Astrocyte (in vitro differentiated cells and primary cell): ENCODE results near the gene YBX2.

Experiments used
- EZH2 ChIP-seq: IDR thresholded peaks from 2 replicates; pipeline ENCODE4 v1.6.1; 2012; ENCODE audit warnings: mild to moderate bottlenecking, low read length, inconsistent platforms; ENCODE audit not compliant: insufficient read depth
- TF ChIP-seq, protein P1 (sequence below): IDR thresholded peaks from 2 replicates; pipeline ENCODE4 v1.5.1; 2011; ENCODE audit warnings: low read depth, mild to moderate bottlenecking, inconsistent platforms, low read length, moderate library complexity; ENCODE audit not compliant: insufficient read depth

DNA sequence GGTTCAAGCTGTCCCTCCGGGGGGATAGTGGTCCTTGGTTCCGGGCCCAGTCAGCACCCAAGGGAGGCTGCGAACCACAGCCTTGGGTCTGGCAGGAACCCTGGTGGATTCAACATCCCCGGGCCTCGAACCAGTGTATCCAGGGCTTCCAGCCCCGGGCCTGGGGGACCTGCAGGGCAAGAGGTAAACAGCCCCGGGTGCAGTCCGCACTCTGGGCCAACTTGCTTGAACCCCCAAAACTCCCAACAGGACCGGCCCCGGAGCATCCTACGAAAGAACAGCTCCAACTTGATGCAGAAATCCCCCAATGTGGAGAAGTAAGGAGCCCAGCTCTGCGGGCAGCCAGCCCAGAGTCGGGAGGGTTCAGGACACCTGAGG is 36.2 kb upstream of the YBX2 start:
- TF ChIP-seq, protein P1, sequence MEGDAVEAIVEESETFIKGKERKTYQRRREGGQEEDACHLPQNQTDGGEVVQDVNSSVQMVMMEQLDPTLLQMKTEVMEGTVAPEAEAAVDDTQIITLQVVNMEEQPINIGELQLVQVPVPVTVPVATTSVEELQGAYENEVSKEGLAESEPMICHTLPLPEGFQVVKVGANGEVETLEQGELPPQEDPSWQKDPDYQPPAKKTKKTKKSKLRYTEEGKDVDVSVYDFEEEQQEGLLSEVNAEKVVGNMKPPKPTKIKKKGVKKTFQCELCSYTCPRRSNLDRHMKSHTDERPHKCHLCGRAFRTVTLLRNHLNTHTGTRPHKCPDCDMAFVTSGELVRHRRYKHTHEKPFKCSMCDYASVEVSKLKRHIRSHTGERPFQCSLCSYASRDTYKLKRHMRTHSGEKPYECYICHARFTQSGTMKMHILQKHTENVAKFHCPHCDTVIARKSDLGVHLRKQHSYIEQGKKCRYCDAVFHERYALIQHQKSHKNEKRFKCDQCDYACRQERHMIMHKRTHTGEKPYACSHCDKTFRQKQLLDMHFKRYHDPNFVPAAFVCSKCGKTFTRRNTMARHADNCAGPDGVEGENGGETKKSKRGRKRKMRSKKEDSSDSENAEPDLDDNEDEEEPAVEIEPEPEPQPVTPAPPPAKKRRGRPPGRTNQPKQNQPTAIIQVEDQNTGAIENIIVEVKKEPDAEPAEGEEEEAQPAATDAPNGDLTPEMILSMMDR: no peak
- no peak for TF ChIP-seq EZH2
